ENCODE measurements around the gene POLR2L.

- no peak for TF ChIP-seq EZH2 (IDR thresholded peaks at IDR 0.05; ENCODE audit: insufficient read depth, poor library complexity, severe bottlenecking)
- TF ChIP-seq EZH2phosphoT487 (IDR thresholded peaks at IDR 0.05; ENCODE audit: insufficient read depth, low read depth) = no peak
These were observed 44.8 kb downstream of the POLR2L start for GRCh38 chr11:797296-798092.

Measured in GM23248 (cell line).